Uterine smooth muscle cell (primary cell): ENCODE data around the gene MED19. TPM values are rescaled to one million over a fixed set of nuclear protein-coding genes. Genes with fewer than 3 reads are reported as not detected.

Experiments
- total RNA-seq: library from RNA; depleted of rRNA; stranded (reverse); fragments of >200 nt; gene quantifications from 2 replicates; pipeline ENCODE4 v1.2.3, GENCODE V29; 2014

Gene MED19
- 13.5 and 14.8 TPM in 2 replicates for total RNA-seq

GRCh38 chr11:57711414-57712255 is at the start of gene MED19:
TSS of gene MED19 (minus strand) at chr11:57712215. CDS start at chr11:57712179, 36 bp downstream.

DNA sequence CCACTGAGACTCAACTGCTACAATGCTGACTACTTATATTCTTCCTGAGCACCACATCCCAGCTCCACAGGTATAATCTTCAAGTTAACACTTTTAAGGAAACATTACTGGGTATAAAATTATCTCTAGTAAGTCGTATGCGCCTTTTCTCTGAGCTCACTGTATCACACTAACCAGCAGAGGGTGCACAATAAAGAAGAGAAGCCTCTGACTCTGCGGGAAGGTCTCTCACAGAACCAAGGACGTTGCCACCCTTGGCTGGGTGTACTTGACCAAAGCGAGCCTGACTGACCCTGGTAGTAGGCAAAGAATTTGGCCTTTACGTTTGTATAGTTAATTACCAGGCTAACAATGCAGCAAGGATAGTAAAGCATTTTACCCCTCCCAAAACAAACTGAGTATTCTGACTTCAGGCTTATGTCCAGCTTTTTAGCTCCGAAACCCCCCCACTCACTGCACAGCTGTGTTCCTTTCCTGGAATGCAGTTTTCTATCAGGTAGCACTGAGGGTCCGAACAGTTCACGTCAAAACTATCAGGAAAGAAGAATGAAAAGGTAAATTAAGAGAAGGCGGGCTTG is 39.8 kb upstream of the MED19 start, which contains the start of gene BTBD18:
BTBD18 (minus strand) TSS at position 144 of the 578 bp plus-strand sequence. CDS start 631 bp downstream, outside the sequence.

DNA sequence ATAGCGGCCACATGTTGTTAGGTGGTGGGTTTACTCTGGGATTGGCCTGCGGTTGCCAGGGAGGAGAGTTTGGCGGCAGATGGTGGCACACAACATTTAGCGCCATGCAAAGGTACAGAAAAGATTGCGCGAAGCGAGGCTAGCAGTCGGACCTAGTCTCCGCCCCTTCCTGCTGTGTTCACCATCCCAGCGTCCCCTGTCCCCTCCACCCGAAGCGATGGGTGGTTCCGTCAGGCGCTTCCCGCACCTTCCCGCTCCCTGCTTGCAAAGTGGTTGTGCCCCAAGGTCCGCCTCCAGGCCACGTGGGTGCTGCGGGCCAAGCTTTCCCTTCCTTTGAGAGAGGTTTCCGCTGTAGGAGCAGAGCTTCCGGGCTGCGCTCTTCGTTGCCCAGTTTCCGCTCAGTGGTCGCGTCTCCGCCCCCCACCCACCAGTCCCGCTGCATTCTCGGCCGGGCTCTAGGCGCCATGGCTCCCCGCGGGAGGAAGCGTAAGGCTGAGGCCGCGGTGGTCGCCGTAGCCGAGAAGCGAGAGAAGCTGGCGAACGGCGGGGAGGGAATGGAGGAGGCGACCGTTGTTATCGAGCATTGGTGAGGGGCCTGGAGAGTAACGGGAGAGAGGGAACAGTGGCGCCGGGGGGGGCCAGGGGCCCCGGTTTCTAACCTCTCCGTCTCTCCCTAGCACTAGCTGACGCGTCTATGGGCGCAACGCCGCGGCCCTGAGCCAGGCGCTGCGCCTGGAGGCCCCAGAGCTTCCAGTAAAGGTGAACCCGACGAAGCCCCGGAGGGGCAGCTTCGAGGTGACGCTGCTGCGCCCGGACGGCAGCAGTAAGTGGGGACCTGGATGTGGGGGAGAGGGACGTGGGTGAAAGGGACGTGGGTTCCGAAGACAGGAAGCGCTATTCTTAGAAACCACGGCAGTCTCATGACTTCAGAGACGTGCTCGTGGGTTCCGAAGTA is 29.4 kb upstream of the MED19 start, which contains the start of gene SELENOH:
SELENOH (plus strand) TSS at position 360 of the 955 bp plus-strand sequence; CDS start at position 465, 105 bp downstream.

GRCh38 chr11:57712256-57713150 is 488 bp upstream of the MED19 start, which contains the start of gene TMX2:
TSS of gene TMX2 (plus strand) at chr11:57712593. CDS start at chr11:57712619, 26 bp downstream.

DNA sequence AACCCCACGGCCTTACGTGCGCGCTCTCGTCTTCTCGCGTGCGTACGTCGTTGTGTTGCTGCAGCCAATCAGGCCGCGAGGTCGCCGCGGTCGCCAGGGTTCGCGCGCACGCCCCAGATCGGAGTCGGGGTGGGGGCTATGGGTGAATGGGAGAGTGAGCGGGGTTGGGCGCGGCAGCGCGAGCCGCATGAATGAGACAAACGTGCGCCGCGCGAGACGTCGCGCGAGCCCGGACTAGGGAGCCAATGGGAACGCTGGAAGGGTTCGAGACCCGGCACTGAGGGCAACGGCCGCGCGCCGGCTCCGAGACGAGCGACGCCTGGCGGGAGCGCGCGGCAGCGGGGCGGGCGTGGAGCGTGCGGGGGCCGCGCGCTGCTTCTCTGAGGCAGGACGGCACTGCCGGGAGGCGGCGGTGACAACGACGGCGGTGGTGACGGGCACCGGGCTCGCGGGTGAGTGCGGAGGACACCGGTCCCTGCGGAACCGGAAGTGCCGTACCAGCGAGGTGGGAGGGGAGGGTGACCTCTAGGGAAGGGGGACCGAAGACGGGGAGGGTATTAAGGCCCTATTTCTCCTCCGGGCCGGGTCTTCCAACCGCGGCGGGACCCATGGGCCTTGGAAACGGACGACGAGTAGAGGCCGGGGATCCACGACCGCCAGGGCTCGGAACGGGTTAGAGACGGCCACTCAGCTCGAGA is 44.1 kb downstream of the MED19 start, which contains the start of gene ZDHHC5:
ZDHHC5 (plus strand) TSS at position 379 of the 698 bp plus-strand sequence. CDS start 4,977 bp downstream, outside the sequence.

GRCh38 chr11:57657194-57658022 is 54.6 kb downstream of the MED19 start, which contains the start of gene CLP1:
TSS of gene CLP1 (plus strand) at chr11:57657762. CDS start at chr11:57659477, 1,715 bp downstream.

Other genes starting within 250 kb of the MED19 start
- gene SLC43A1, start 196.5 kb downstream of the MED19 start, total RNA-seq: 18.0 and 22.5 TPM in 2 replicates
- gene TIMM10, start 181.5 kb downstream of the MED19 start, total RNA-seq: 47.5 and 65.8 TPM in 2 replicates
- gene SMTNL1, start 174.6 kb downstream of the MED19 start, total RNA-seq: not detected in 2 replicates
- gene UBE2L6, start 144.5 kb downstream of the MED19 start, total RNA-seq: 36.4 and 50.7 TPM in 2 replicates
- 4.3 and 9.6 TPM in 2 replicates for gene SERPING1, start 114.5 kb downstream of the MED19 start, total RNA-seq
- 0.66 and 1.6 TPM in 2 replicates for gene YPEL4, start 62.3 kb downstream of the MED19 start, total RNA-seq
- 16.4 and 21.9 TPM in 2 replicates for gene CLP1, start 54.5 kb downstream of the MED19 start, total RNA-seq
- gene ZDHHC5, start 44.1 kb downstream of the MED19 start, total RNA-seq: 26.9 and 29.2 TPM in 2 replicates
- gene TMX2, start 378 bp upstream of the MED19 start, total RNA-seq: 50.0 and 65.7 TPM in 2 replicates
- 94.1 and 131 TPM in 2 replicates for gene SELENOH, start 29.3 kb upstream of the MED19 start, total RNA-seq
- gene BTBD18, start 39.6 kb upstream of the MED19 start, total RNA-seq: not detected in 2 replicates
- 87.6 and 93.8 TPM in 2 replicates for gene CTNND1, start 49.6 kb upstream of the MED19 start, total RNA-seq